Endothelial cell of umbilical vein (primary cell): ENCODE data around the gene SORCS2. TPM values are rescaled to one million over a fixed set of nuclear protein-coding genes. Genes with fewer than 3 reads are reported as not detected.

Experiments used
- BruUV-seq: library from RNA; stranded (reverse); fragments of 400-500 nt; replicated peaks from 2 replicates; lab custom pipeline; 2021; lab: Mats Ljungman, UMichigan
- CTCF ChIA-PET: fragments of 300-600, 350-600 bp; sonication (Branson Sonifier 250); formaldehyde crosslinking; loops from one replicate; lab custom pipeline; 2021; ENCODE audit warnings: antibody characterized with exemption, inconsistent platforms; lab: Charles Lee
- POLR2A ChIA-PET: fragments of 300-600, 350-600 bp; sonication (Branson Sonifier 250); formaldehyde crosslinking; loops from one replicate; lab custom pipeline; 2021; ENCODE audit warnings: antibody characterized with exemption, inconsistent platforms; lab: Charles Lee
- DNase-seq: peaks from one replicate; pipeline ENCODE4 v3.0.0-alpha.2; 2011; ENCODE audit warnings: low read depth, low spot score
- FAIRE-seq: peaks from 2 replicates; lab custom pipeline; 2011; peaks lifted over from hg19 to GRCh38; lab: Jason Lieb, UNC
- H2AFZ ChIP-seq: 2 replicates; pipeline ENCODE4 v1.6.0; 2012; ENCODE audit warnings: low read depth, low read length, control low read depth, inconsistent platforms
- H3K27ac ChIP-seq: 2 replicates; pipeline ENCODE4 v1.5.1; 2011; ENCODE audit warnings: low read depth, mild to moderate bottlenecking, control low read depth, low read length, moderate library complexity; ENCODE audit not compliant: insufficient read depth
- H3K27me3 ChIP-seq, 2 experiments: 2 replicates each; pipeline versions ENCODE4 v1.6.0 to v1.6.1; 2011; ENCODE audit warnings: low read length in 2 of 2, mixed read lengths in 1 of 2; ENCODE audit not compliant: control insufficient read depth in 2 of 2, insufficient read depth in 2 of 2
- H3K36me3 ChIP-seq, 2 experiments: 2 replicates in 1 of 2; 3 replicates in 1 of 2; pipeline ENCODE4 v1.5.1; 2011; ENCODE audit warnings: low read length in 2 of 2, mild to moderate bottlenecking in 1 of 2, moderate library complexity in 1 of 2; ENCODE audit not compliant: control insufficient read depth in 2 of 2, insufficient read depth in 2 of 2; ENCODE audit errors: extremely low read depth in 1 of 2
- H3K4me1 ChIP-seq: 3 replicates; pipeline ENCODE4 v1.5.1; 2011; ENCODE audit warnings: mild to moderate bottlenecking, low read length; ENCODE audit not compliant: control insufficient read depth, insufficient read depth; ENCODE audit errors: extremely low read depth
- H3K4me2 ChIP-seq: 2 replicates; pipeline ENCODE4 v1.6.1; 2011; ENCODE audit warnings: low read length, control low read depth, mixed read lengths; ENCODE audit not compliant: insufficient read depth
- H3K4me3 ChIP-seq, 3 experiments: fragments of 200-600 bp in 1 of 3; sonication (generic), shearing (Covaris generic) in 1 of 3; replicated peaks in 1 of 3; 2 replicates each; pipeline ENCODE4 v1.5.1; 2011 to 2016; ENCODE audit warnings: control low read depth in 3 of 3, low read length in 3 of 3, mild to moderate bottlenecking in 2 of 3, inconsistent platforms in 1 of 3, low read depth in 1 of 3, moderate library complexity in 1 of 3; ENCODE audit not compliant: insufficient read depth in 1 of 3
- H3K79me2 ChIP-seq: 2 replicates; pipeline ENCODE4 v1.6.0; 2012; ENCODE audit warnings: low read length, inconsistent platforms; ENCODE audit not compliant: control insufficient read depth, insufficient read depth
- H3K9ac ChIP-seq: replicated peaks from 2 replicates; pipeline ENCODE3; 2011; ENCODE audit warnings: low read length, control low read depth; ENCODE audit not compliant: insufficient read depth; ENCODE audit errors: extremely low read depth
- H3K9me1 ChIP-seq: replicated peaks from 3 replicates; pipeline ENCODE4 v1.6.0; 2011; ENCODE audit warnings: mild to moderate bottlenecking, low read length; ENCODE audit not compliant: control insufficient read depth, insufficient read depth; ENCODE audit errors: extremely low read depth
- H3K9me3 ChIP-seq: replicated peaks from 2 replicates; pipeline ENCODE4 v1.5.1; 2012; ENCODE audit warnings: low read length, inconsistent platforms; ENCODE audit not compliant: control insufficient read depth, insufficient read depth
- H4K20me1 ChIP-seq: replicated peaks from 2 replicates; pipeline ENCODE3; 2011; ENCODE audit warnings: mild to moderate bottlenecking, low read length; ENCODE audit not compliant: control insufficient read depth, insufficient read depth; ENCODE audit errors: extremely low read depth
- EZH2 ChIP-seq: IDR thresholded peaks from 2 replicates; pipeline ENCODE4 v1.6.1; 2012; ENCODE audit warnings: borderline replicate concordance, low read depth, mild to moderate bottlenecking, moderate library complexity, low read length, inconsistent platforms; ENCODE audit not compliant: severe bottlenecking
- FOS ChIP-seq: IDR thresholded peaks from 2 replicates; pipeline ENCODE4 v1.6.1; 2011; ENCODE audit warnings: mild to moderate bottlenecking, low read length, moderate library complexity, borderline replicate concordance; ENCODE audit not compliant: insufficient read depth
- GATA2 ChIP-seq: IDR thresholded peaks from 2 replicates; pipeline ENCODE4 v1.7.0; 2011; ENCODE audit warnings: low read depth, mild to moderate bottlenecking, moderate library complexity, mixed read lengths, low read length; ENCODE audit not compliant: insufficient read length, insufficient read depth
- JUN ChIP-seq: IDR thresholded peaks from 2 replicates; pipeline ENCODE4 v1.6.1; 2011; ENCODE audit warnings: borderline replicate concordance, low read depth; ENCODE audit not compliant: insufficient read length, insufficient read depth
- MYC ChIP-seq: IDR thresholded peaks from one replicate; pipeline ENCODE4 v1.6.1; 2011; ENCODE audit warnings: mild to moderate bottlenecking, low read depth, low read length
- POLR2A ChIP-seq: IDR thresholded peaks from 2 replicates; pipeline ENCODE4 v1.6.1; 2012; ENCODE audit warnings: low read depth, mild to moderate bottlenecking, control low read depth, low read length
- POLR2AphosphoS5 ChIP-seq: IDR thresholded peaks from 2 replicates; pipeline ENCODE4 v1.6.1; 2012; ENCODE audit warnings: low read depth, mild to moderate bottlenecking, control low read depth, low read length, moderate library complexity; ENCODE audit not compliant: insufficient read depth
- dilution Hi-C: fragments of 300-500 bp; cut with MboI; formaldehyde crosslinking; loops from one replicate; pipeline ENCODE4 v1.15.0; 2019; ENCODE audit warnings: low sequenced_read_pairs; ENCODE audit not compliant: extremely low pct_ligation_motif_present
- intact Hi-C: fragments of 100-400 bp; cut with micrococcal nuclease; formaldehyde crosslinking; loops from one replicate; pipeline ENCODE4 v1.10.0; 2022
- polyA plus RNA-seq, 4 experiments: library from polyadenylated mRNA; depleted of rRNA in 3 of 4; stranded (reverse) in 3 of 4; unstranded in 1 of 4; fragments of >200 nt; gene quantifications; 2 replicates each; pipeline versions ENCODE4 v1.2.1 to v1.2.3, GENCODE V29; 2011 to 2012; ENCODE audit warnings: missing spikeins in 1 of 4
- total RNA-seq: library from RNA; stranded (reverse); gene quantifications from 2 replicates; pipeline ENCODE4 v1.2.3, GENCODE V29; 2021
- TF ChIP-seq, protein P1 (sequence below): IDR thresholded peaks from 2 replicates; pipeline ENCODE4 v1.6.1; 2011; ENCODE audit not compliant: insufficient read depth, insufficient read length
- TF ChIP-seq, protein P2 (sequence below), 2 donors: IDR thresholded peaks; 1 replicate in 1 of 2; 2 replicates in 1 of 2; pipeline ENCODE4 v1.5.1; 2011; ENCODE audit warnings: low read length in 2 of 2, mild to moderate bottlenecking in 2 of 2, moderate library complexity in 2 of 2, control low read depth in 1 of 2, inconsistent platforms in 1 of 2, low read depth in 1 of 2; ENCODE audit not compliant: insufficient read depth in 1 of 2; ENCODE audit errors: extremely low read depth in 1 of 2

SORCS2 gene
- total and polyA plus RNA-seq, 2 donors (not counting 3 experiments of a cell fraction or from before 2014, with no cell fraction given), result not detected

DNA sequence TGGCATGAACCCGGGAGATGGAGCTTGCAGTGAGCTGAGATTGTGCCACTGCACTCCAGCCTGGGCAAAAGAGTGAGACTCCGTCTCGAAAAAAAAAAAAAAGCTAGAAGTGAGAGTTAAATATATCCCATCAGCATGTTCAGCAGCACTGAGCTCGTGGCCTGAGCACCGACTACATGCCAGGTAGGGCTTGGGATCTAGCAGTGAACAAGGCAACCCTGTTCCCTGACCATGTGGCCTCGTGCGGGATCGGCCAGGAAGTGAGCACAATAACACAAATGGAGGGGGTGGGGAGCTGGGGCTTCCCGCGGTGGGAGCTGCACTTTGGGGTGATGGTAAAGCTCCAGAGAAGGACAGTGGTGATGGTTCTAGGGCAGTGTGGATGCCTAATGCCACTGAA, 436.1 kb downstream of the SORCS2 start:
- Histone ChIP-seq H3K4me3 (no peak overlapping the region), H3K9ac (no peak overlapping the region), H3K27me3 (peaks cover 0 to 5% of the 10 kb centered on the region in 2 experiments), H3K4me1 (peaks cover 23% of the 10 kb centered on the region), H4K20me1 (no peaks in the 10 kb centered on the region), H3K27ac (no peak overlapping the region), H3K9me1 (no peaks in the 10 kb centered on the region), H3K36me3 (no peaks in the 10 kb centered on the region), H3K9me3 (no peaks in the 10 kb centered on the region), H2AFZ (no peak overlapping the region), H3K4me2 (no peak overlapping the region), H3K79me2 (no peaks in the 10 kb centered on the region)
- TF ChIP-seq MYC (no peak), POLR2A (no peak), EZH2 (no peak), GATA2 (no peak)
- BruUV-seq, result no TSS peak
- no peak for FAIRE-seq
- intact Hi-C loops, result no loop called here
- no peak for DNase-seq
- dilution Hi-C loops, result no loop called here
- CTCF ChIA-PET, result no interaction called here
- POLR2A ChIA-PET, result no interaction called here

DNA sequence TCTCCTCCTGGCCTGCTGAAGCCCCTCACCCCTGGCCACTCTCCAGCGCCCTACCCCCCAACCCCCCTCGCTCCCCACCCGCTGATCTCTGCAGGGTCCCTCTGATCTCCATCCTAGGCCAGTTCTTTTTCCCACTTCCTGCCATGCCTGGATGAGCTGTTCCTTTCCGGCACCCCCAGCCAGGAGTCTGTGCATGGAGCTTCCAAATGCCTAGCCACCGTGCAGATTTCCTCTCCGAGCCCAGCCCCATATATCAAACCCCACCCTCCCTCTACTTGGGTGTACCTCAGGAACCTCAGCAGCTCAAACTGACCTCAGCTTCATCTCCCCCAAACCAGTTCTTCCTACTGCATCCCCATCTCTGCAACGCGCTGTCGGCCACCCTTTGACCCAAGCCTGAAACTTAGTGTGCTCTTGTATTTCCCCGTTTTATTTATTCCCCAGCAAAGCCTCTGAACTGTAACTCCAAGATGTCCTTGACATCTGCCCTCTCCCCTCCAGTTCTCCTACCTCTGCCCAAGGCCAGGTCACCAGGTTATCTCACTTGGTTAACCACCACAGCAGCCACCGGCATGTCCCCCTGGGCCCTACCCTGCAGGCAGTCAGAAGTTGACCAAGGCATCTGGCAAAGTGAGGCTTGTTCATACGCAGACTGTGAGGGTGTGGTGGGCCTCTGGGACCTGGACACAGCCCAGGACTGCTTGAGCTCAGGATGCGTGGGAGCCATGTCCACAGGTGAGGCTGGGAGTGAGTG, 437.3 kb downstream of the SORCS2 start:
- CTCF ChIA-PET, result no interaction called here
- no peak overlapping the region for H3K27ac ChIP-seq
- peaks cover 0 to 5% of the 10 kb centered on the region in 2 experiments for H3K27me3 ChIP-seq
- POLR2A ChIA-PET, result no interaction called here
- DNase-seq (no peak), FAIRE-seq (no peak)
- no peak overlapping the region for H3K4me2 ChIP-seq
- no peak for TF ChIP-seq GATA2
- TF ChIP-seq POLR2AphosphoS5, result no peak
- TF ChIP-seq, protein P1, sequence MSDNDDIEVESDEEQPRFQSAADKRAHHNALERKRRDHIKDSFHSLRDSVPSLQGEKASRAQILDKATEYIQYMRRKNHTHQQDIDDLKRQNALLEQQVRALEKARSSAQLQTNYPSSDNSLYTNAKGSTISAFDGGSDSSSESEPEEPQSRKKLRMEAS, result no peak
- TF ChIP-seq, protein P2, sequence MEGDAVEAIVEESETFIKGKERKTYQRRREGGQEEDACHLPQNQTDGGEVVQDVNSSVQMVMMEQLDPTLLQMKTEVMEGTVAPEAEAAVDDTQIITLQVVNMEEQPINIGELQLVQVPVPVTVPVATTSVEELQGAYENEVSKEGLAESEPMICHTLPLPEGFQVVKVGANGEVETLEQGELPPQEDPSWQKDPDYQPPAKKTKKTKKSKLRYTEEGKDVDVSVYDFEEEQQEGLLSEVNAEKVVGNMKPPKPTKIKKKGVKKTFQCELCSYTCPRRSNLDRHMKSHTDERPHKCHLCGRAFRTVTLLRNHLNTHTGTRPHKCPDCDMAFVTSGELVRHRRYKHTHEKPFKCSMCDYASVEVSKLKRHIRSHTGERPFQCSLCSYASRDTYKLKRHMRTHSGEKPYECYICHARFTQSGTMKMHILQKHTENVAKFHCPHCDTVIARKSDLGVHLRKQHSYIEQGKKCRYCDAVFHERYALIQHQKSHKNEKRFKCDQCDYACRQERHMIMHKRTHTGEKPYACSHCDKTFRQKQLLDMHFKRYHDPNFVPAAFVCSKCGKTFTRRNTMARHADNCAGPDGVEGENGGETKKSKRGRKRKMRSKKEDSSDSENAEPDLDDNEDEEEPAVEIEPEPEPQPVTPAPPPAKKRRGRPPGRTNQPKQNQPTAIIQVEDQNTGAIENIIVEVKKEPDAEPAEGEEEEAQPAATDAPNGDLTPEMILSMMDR (IDR thresholded peaks at IDR 0.05; ENCODE audit: extremely low read depth in 1 of 2, insufficient read depth in 1 of 2, low read depth in 1 of 2, low read length in 2 of 2), result no peak
- no peak for TF ChIP-seq JUN
- no peak for TF ChIP-seq POLR2A
- TF ChIP-seq MYC, result no peak
- TF ChIP-seq EZH2, result no peak
- TF ChIP-seq FOS, result no peak
- peaks cover 23% of the 10 kb centered on the region for H3K4me1 ChIP-seq
- no peaks in the 10 kb centered on the region for H4K20me1 ChIP-seq
- H3K9me3 ChIP-seq, result no peaks in the 10 kb centered on the region
- dilution Hi-C loops (no loop called here), intact Hi-C loops (no loop called here)
- H3K4me3 ChIP-seq, result no peak overlapping the region
- no peaks in the 10 kb centered on the region for H3K9me1 ChIP-seq
- H3K36me3 ChIP-seq, result no peaks in the 10 kb centered on the region
- H2AFZ ChIP-seq, result no peak overlapping the region
- BruUV-seq, result no TSS peak
- H3K9ac ChIP-seq, result no peak overlapping the region
- no peaks in the 10 kb centered on the region for H3K79me2 ChIP-seq
